Skin epidermis (tissue), 12 donors: ENCODE measurements around the gene CD247.

Experiments
- H3K27ac ChIP-seq, 21 experiments: fragments of 200-600 bp; sonication (generic) in 11 of 21; one replicate each; pipeline ENCODE4 v1.5.0; 2020; ENCODE audit warnings: mild to moderate bottlenecking in 3 of 21, inconsistent platforms in 2 of 21, moderate library complexity in 2 of 21
- H3K4me3 ChIP-seq, 7 experiments: fragments of 200-600 bp; sonication (generic) in 2 of 7; one replicate each; pipeline ENCODE4 v1.5.0; 2020; ENCODE audit warnings: inconsistent platforms in 2 of 7, mild to moderate bottlenecking in 2 of 7, moderate library complexity in 1 of 7

Gene CD247

GRCh38 chr1:167469280-167469965, 48.9 kb downstream of the CD247 start:
- Histone ChIP-seq H3K27ac (no peak overlapping the region), H3K4me3 (no peak overlapping the region)

GRCh38 chr1:167467752-167468151, 50.6 kb downstream of the CD247 start:
- Histone ChIP-seq H3K4me3 (no peak overlapping the region), H3K27ac (no peak overlapping the region)

- no peak overlapping the region for H3K27ac ChIP-seq
- H3K4me3 ChIP-seq: no peak overlapping the region
Observed at GRCh38 chr1:167467126-167467710, 51.1 kb downstream of the CD247 start.

- Histone ChIP-seq H3K4me3 (no peak overlapping the region), H3K27ac (no peak overlapping the region)
Observed at GRCh38 chr1:167465743-167466142, 52.6 kb downstream of the CD247 start.

- Histone ChIP-seq H3K27ac (no peak overlapping the region), H3K4me3 (no peak overlapping the region)
Observed at GRCh38 chr1:167465018-167465417, 53.3 kb downstream of the CD247 start.

- H3K4me3 ChIP-seq: no peak overlapping the region
- H3K27ac ChIP-seq: peak overlapping the region in 1 of 21 experiments; percentile 41
Observed at GRCh38 chr1:167463875-167464575, 54.3 kb downstream of the CD247 start.

- Histone ChIP-seq H3K27ac (no peak overlapping the region), H3K4me3 (no peak overlapping the region)
Observed at GRCh38 chr1:167463080-167463479, 55.2 kb downstream of the CD247 start.

GRCh38 chr1:167462341-167462740, 56.0 kb downstream of the CD247 start:
- Histone ChIP-seq H3K4me3 (no peak overlapping the region), H3K27ac (no peak overlapping the region)

- Histone ChIP-seq H3K4me3 (no peak overlapping the region), H3K27ac (no peak overlapping the region)
Observed at GRCh38 chr1:167460836-167461235, 57.5 kb downstream of the CD247 start.

GRCh38 chr1:167457936-167458584, 60.3 kb downstream of the CD247 start:
- Histone ChIP-seq H3K27ac (no peak overlapping the region), H3K4me3 (no peak overlapping the region)

GRCh38 chr1:167456926-167457325, 61.4 kb downstream of the CD247 start:
- no peak overlapping the region for H3K4me3 ChIP-seq
- H3K27ac ChIP-seq: peak overlapping the region in 2 of 21 experiments; percentile 77 to 93

- peak overlapping the region in 7 of 21 experiments; percentile 77 to 95 (median 88) for H3K27ac ChIP-seq
- peak overlapping the region in 1 of 7 experiments; percentile 46 for H3K4me3 ChIP-seq
Observed at GRCh38 chr1:167456524-167456923, 61.8 kb downstream of the CD247 start.

GRCh38 chr1:167455786-167456446, 62.4 kb downstream of the CD247 start:
- Histone ChIP-seq H3K27ac (peak overlapping the region in 20 of 21 experiments; percentile 43 to 95 (median 81)), H3K4me3 (peak overlapping the region; percentile 46 to 78 (median 66))

- peak overlapping the region in 20 of 21 experiments; percentile 43 to 95 (median 81) for H3K27ac ChIP-seq
- H3K4me3 ChIP-seq: peak overlapping the region; percentile 46 to 78 (median 66)
Observed at GRCh38 chr1:167454894-167455785, 63.2 kb downstream of the CD247 start.

GRCh38 chr1:167454304-167454893, 63.9 kb downstream of the CD247 start:
- Histone ChIP-seq H3K4me3 (peak overlapping the region; percentile 46 to 78 (median 66)), H3K27ac (peak overlapping the region in 18 of 21 experiments; percentile 72 to 95 (median 84))

- no peak overlapping the region for H3K4me3 ChIP-seq
- H3K27ac ChIP-seq: peak overlapping the region in 1 of 21 experiments; percentile 44
Observed at GRCh38 chr1:167453123-167453522, 65.2 kb downstream of the CD247 start.

GRCh38 chr1:167452483-167452882, 65.8 kb downstream of the CD247 start:
- no peak overlapping the region for H3K4me3 ChIP-seq
- H3K27ac ChIP-seq: peak overlapping the region in 1 of 21 experiments; percentile 13

GRCh38 chr1:167450843-167451242, 67.5 kb downstream of the CD247 start:
- H3K27ac ChIP-seq: peak overlapping the region in 4 of 21 experiments; percentile 25 to 64 (median 46)

More at GRCh38 chr1:167450843-167451242, 67.5 kb downstream of the CD247 start:
- H3K4me3 ChIP-seq: no peak overlapping the region
